ENCODE data around the gene GDPGP1. TPM values are rescaled to one million over a fixed set of nuclear protein-coding genes. Genes with fewer than 3 reads are reported as not detected.

Gene GDPGP1
- total and polyA plus RNA-seq, 2 experiments from 2014 or later = 1.9 to 9.1 TPM

GRCh38 chr15:90212221-90213098 is 21.5 kb upstream of the GDPGP1 start:
- Histone ChIP-seq H3K36me3 (no peaks in the 10 kb centered on the region), H3K4me1 (ENCODE audit: low read depth) (peaks cover 17% of the 10 kb centered on the region), H3K27ac (peak overlapping the region; percentile 85), H3K4me3 (no peak overlapping the region), H3K27me3 (no peaks in the 10 kb centered on the region), H3K9me3 (ENCODE audit: low read depth) (no peaks in the 10 kb centered on the region)
- TF ChIP-seq CTCF (IDR thresholded peaks at IDR 0.05; ENCODE audit: low read depth, low read length) = no peak
- no peak for DNase-seq (ENCODE audit: low read depth in 1 of 2, low spot score in 1 of 2)

- Histone ChIP-seq H3K9me3 (ENCODE audit: low read depth) (no peaks in the 10 kb centered on the region), H3K27me3 (no peaks in the 10 kb centered on the region), H3K27ac (peak overlapping the region; percentile 85), H3K4me3 (no peak overlapping the region), H3K36me3 (no peaks in the 10 kb centered on the region), H3K4me1 (ENCODE audit: low read depth) (peaks cover 17% of the 10 kb centered on the region)
- TF ChIP-seq CTCF (IDR thresholded peaks at IDR 0.05; ENCODE audit: low read depth, low read length) = no peak
- peak in 1 of 2 donors; percentile 61 for DNase-seq (ENCODE audit: low read depth in 1 of 2, low spot score in 1 of 2)
Measured at GRCh38 chr15:90213122-90213817, 20.7 kb upstream of the GDPGP1 start.

- Histone ChIP-seq H3K27me3 (no peaks in the 10 kb centered on the region), H3K4me1 (ENCODE audit: low read depth) (peaks cover 17% of the 10 kb centered on the region), H3K27ac (peak overlapping the region; percentile 85), H3K4me3 (no peak overlapping the region), H3K9me3 (ENCODE audit: low read depth) (no peaks in the 10 kb centered on the region), H3K36me3 (no peaks in the 10 kb centered on the region)
- no peak for TF ChIP-seq CTCF (IDR thresholded peaks at IDR 0.05; ENCODE audit: low read depth, low read length)
- peak in 1 of 2 donors; percentile 26 for DNase-seq (ENCODE audit: low read depth in 1 of 2, low spot score in 1 of 2)
Measured at GRCh38 chr15:90213818-90214204, 20.2 kb upstream of the GDPGP1 start.

GRCh38 chr15:90214553-90215196 is 19.3 kb upstream of the GDPGP1 start:
- H3K4me1 ChIP-seq (ENCODE audit: low read depth) = peaks cover 17% of the 10 kb centered on the region
- H3K36me3 ChIP-seq = no peaks in the 10 kb centered on the region
- H3K9me3 ChIP-seq (ENCODE audit: low read depth) = no peaks in the 10 kb centered on the region
- peak; percentile 23 for TF ChIP-seq CTCF (IDR thresholded peaks at IDR 0.05; ENCODE audit: low read depth, low read length)
- no peak for DNase-seq (ENCODE audit: low read depth in 1 of 2, low spot score in 1 of 2)
- H3K4me3 ChIP-seq = no peak overlapping the region
- H3K27ac ChIP-seq = no peak overlapping the region
- no peaks in the 10 kb centered on the region for H3K27me3 ChIP-seq

GRCh38 chr15:90217671-90218394 is 16.2 kb upstream of the GDPGP1 start:
- Histone ChIP-seq H3K27ac (no peak overlapping the region), H3K36me3 (no peaks in the 10 kb centered on the region), H3K9me3 (ENCODE audit: low read depth) (no peaks in the 10 kb centered on the region), H3K4me3 (no peak overlapping the region), H3K4me1 (ENCODE audit: low read depth) (peaks cover 13% of the 10 kb centered on the region), H3K27me3 (no peaks in the 10 kb centered on the region)
- no peak for TF ChIP-seq CTCF (IDR thresholded peaks at IDR 0.05; ENCODE audit: low read depth, low read length)
- no peak for DNase-seq (ENCODE audit: low read depth in 1 of 2, low spot score in 1 of 2)

Data from cardiac muscle cell (in vitro differentiated cells and primary cell).